Suppressor macrophage (primary cell): ENCODE results near the gene GSTM1.
A peak's percentile ranks its signal among the peaks of the same experiment; 100 is the strongest.

ENCODE experiments used
- DNase-seq, 4 experiments: peaks; one replicate each; pipeline ENCODE4 v3.0.0-alpha.2; 2020 to 2022
- total RNA-seq, 17 experiments: gene quantifications; one replicate each; lab custom pipeline; 2026; ENCODE audit warnings: mixed read lengths in 6 of 17, inconsistent platforms in 3 of 17; lab: John Stamatoyannopoulos, UW

The GSTM1 gene
- 3.9 to 28.9 (median 11.8) reads per million in 17 experiments for total RNA-seq

DNA sequence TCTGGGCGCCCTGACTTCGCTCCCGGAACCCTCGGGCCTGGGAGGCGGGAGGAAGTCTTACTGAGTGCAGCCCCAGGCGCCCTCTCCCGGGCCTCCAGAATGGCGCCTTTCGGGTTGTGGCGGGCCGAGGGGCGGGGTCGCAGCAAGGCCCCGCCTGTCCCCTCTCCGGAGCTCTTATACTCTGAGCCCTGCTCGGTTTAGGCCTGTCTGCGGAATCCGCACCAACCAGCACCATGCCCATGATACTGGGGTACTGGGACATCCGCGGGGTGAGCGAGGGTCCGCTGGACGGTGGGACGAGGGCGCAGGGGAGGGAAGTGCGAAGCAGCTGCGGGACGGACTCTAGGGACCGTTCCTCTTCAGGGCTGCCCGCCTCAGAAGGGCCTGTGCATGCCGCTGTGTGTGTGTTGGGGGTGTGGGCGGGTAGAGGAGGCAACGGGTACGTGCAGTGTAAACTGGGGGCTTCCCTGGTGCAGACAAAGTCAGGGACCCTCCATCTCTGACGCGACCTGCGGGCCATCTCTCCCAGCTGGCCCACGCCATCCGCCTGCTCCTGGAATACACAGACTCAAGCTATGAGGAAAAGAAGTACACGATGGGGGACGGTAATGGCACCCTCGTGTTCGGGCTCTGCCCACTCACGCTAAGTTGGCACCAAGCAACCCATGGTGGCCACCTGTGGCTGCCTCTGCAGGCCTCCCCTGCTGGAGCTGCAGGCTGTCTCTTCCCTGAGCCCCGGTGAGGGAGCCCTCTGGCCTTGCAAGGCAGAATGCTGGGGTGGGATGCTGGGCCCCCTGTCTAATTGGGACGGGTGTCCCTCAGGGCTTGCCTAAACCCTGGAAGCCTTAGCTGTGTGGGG, at the start of gene GSTM1:
Gene GSTM1, plus strand, starts transcription at position 177 of the 859 bp plus-strand sequence. Its CDS starts 57 bp downstream, at position 234.
- peak; percentile 78 to 96 (median 86) for DNase-seq

DNA sequence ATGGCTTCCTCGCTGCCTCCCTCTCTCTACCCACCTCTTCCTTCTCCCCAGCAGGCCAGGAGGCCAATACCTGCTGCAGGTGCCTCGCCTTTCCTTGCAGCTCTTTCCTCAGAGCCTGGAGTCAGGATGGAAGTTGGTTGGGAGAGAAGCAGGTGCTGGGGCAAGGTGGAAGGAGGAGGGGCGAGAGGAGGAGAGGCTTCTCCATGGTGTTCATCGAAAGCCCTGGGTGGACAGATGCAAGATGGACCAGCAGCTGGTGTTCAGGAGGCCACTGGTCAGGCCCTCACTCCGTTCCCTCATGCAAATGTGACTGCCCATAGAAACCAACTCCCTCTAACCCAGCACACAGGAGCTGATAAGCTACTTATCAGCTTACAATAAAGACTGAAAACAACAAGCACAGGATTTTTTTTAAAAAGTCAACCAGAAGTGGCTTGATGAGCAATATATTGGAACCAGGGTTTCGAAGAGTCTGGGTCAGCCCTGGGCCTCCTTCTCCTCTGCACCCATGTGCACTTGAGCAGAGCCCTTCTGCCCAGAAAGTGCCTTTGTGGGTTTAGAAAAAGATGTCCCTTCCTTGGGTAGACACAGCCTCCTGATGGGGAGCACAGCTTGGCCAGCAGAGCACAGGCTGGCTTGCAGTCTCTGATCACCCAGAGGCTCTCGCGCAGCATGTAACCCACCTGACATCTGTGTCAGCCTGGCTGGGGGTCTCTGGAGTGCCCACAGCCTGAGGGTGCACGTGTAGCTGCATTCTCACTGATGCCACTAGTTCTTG, 48.4 kb upstream of the GSTM1 start:
- DNase-seq: no peak

DNA sequence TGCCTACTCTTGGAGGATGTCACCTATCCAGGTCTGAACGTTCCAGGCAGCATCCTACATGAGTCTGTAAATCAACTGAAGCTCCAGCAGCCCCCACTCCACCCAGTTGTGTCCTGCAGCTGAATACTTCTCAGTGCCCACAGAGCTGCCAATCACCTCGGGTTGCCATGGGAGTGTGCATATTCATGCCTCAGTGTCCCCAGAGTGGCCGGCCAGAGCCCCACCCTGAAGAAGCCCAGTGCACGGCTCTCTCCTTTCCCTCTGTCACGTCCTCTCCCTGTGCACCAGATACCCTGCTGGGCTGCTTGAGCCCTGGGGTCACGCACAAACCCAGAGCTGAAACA, 47.8 kb upstream of the GSTM1 start:
- DNase-seq: no peak

DNA sequence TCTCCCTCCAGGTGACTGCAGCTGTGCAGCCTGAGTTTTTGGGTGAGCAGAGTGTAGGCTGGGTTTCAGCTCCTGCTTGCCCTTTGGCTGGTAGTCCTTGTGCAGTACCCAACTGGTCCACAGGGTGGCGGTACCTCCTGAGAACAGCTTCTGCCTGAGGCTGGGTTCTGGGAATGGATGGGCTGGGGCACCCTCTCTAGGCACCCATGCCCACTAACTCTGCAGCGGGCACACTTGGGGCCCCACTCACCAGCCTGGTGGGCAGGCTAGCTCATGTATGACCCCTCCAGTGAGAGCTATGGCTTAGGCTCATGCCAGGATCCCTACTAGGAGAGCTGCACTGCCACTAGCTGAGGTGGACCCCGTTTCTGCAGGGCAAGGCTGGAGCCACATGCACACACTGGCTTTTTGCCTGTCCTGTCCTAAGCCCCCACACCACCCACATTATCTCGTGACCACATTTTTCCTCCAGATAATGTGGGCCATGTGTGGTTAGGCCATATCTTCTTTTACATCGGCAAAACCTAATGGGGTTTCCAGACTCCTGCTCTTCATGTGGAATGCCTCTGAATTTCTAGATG, 47.2 kb upstream of the GSTM1 start:
- peak; percentile 83 to 93 (median 89) for DNase-seq

DNA sequence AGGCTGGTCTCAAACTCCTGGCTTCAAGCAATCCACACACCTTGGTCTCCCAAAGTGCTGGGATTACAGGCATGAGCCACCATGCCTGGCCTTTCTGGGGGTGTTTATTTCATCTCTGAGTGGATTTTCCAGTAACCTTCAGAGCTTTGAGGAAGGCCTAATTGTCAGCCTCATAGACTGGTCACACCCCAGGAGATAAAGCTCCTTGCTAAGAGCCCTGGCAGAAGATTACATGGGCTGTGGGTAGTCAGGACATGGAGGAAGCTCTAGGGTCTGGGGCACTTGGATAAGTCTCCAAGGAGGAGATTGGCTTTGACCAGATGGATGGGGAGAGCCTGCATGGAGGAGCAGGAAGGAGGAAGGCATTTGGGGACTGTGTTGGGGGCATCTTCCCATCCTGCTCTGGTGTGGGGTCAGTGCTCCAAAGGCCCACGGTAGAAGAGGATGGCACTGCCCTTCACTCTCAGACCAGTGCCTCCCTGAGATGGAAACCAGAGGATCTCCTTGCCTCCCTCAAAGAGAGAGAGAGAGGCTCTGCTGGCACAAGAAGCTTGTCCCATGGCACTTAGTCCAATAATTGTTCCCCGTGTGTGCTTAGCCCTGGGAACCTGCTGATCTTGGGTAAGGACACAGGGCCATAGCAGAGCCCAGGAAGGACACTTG, 46.4 kb upstream of the GSTM1 start:
- DNase-seq: no peak

DNA sequence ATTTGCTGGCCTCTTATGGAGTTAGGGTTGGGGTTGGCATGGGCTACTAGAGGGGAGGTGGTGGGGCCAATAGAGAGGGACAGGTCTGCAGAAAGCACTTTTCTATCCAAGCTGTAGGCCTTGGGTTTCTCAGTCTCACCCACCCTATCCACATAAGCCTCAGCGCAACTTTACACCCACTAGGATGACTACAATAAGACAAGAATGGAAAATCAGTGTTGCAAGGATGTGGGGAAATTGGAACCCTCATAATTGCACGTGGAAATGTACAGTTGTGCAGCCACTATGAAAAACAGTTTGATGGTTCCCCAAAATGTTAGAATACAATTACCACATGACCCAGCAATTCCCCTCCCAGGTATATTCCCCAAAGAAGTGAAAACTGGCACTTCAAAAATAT, 45.8 kb upstream of the GSTM1 start:
- DNase-seq: peak; percentile 69 to 86 (median 74)

DNA sequence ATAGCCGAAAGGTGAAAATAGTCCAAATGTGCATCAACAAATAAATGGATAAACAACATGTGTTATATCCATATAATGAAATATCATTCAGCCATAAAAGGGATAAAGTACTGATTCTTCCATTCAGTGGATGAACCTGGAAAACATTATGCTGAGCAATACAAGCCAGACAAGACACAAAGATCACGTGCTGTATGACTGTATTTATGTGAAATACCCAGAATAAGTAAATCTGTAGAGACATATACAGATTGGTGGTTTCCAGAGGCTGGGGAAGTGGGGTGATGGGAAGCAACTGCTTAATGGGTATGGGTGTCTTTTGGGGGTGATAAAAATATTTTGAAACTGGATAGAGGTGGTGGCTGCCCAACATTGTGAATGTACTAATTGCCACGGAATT, 45.0 kb upstream of the GSTM1 start:
- DNase-seq: peak in 3 of 4 experiments; percentile 47 to 70 (median 57)

DNA sequence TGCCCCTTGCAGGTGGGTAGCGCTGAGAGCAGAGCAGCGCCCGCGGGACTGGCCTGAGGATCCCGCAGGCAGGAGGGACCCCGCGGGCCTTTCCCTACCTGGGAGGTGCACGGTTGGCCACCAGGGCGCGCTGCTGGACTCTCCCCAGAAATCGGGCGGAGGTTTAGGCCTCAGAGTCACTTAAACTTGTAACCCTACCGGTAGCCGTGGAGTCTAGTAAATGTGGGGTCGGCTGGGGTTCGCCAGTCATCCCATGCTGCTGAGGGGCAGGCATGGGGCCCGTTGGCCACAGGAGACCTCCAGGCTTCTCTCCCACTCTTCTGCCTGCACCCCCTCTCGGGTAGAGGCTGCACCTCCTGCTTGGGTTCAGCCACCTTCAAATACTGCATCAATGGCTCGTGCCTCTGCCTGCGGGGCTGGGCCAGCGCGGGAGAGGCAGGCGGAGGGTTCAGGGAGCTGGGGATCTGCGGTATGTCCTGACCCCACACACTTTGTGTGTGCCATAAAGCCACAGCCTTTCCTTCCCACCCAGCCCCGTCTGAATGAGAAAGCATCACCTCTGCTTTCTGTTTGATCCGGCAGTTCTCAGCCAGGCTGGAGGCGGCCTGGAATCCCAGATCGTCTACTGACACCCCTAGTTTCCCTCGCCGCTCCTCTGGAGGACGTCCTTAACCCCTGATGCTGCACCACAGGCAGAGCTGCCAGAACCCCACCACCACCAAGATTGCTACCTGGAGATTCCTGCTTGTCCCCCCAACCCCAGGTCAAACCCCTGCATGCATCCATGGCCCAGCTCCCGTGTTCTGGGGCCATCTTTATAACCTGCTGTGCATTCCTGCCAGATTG, 44.0 kb upstream of the GSTM1 start:
- DNase-seq: peak; percentile 83 to 93 (median 88)

DNA sequence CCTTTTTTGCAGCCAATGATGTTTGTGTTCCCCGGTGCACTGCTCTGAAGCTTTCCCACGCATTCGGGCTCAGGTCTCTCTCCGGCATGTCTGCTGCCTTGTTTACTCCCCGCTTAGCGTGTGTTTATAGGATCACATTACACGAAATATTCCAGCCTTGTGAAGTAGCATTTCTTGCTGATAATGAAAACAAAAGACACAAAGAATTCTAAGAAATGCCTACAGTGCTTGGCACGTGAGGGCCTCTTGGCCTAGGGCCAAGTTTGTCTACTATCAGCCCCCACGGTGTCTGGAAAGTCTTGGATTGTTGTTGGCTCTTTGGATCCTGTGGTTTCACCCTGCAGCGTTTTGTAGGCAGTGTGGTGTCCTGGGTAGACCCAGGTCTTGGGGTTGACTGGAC, 42.9 kb upstream of the GSTM1 start:
- no peak for DNase-seq

DNA sequence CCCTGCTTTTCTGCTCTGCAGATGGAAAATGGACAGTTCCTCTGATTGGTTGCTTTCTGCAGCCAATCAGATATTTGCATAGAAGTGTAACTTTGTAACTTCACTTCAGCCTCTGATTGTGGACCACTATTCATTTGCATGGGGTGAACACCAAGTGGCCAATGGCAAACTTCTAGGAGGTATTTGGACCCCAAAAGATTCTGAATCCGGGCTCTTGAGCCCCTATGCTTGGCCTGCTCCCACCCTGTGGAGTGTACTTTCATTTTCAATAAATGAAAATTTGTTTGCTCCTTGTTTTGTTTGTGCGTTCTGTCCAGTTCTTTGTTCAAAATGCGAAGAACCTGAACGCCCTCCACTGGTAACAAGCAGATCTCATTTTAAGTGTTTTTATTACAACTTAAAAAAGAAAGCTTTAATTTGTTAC, 38.1 kb upstream of the GSTM1 start:
- DNase-seq: peak in 2 of 4 experiments; percentile 44 to 58

DNA sequence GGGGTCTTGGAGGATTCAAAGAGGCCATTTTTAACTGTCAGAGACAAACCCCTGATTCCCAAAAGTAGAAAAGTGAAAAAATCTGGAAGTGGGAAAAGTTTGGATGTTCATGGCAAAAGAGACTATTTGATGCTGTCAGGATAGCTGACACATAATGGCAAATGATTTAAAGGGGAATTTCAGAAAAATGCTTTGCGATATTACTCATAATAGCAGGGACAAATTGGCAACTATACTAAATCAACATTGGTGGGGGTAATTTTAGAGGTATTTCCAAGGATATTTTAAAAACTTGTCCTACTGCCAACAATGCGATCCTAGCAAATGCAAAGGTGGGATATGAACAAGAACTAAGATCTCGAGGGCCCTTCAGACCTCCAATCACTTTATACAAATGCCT, 37.0 kb upstream of the GSTM1 start:
- DNase-seq: no peak

DNA sequence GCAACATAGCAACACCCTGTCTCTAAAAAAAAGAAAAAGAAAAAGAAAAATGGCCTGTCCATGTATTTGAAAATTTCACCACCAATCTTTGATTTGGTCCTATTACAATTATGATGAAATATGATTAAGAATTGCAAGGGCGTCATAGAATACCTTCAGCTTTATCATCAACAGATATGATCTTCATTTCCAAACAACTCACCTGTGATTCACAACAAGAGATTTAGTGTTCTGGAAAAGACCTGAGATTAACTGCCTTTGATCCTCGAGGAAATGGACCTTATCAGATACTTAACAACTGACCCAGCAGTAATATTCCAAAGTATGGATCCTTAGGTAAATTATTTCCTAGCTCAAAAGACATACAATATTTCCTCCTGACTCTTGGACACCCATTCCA, 35.2 kb upstream of the GSTM1 start:
- DNase-seq: no peak

DNA sequence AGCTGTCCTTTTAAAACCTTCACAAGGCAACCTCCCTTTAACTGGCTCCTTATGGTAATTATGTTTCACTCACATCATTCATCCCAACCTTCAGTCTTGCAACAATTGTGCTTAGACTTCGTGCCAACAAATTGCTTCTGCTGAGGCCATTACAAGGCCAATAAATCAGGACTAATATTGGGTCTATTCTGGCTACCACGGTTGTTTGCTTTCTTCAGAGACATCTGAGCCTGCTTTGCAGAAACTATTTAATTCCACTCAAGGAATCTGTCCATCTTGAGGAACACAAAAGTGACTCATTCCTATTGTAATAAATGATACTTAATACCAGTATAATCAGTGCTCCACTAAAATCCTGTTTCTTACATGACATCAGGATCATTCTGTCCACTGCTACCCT, 34.3 kb upstream of the GSTM1 start:
- no peak for DNase-seq

DNA sequence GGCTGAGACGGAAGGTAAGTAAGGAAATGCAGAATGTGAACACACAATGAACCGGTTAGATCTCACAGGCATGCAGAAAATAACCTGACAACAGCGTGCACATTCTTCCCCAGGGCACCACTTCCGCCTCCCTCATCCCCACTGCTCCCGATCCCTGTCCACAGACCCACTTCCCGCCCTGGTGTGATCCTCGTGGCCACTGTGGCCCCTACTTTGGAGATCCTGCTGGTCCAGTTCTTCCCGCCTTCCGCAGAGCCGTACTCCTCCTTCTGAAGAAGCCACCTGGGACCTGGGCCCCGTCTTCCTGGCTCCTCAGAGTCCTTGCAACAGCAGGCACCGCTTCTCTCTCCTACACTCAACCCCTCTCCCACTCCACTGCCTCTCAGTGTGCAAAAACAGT, 33.1 kb upstream of the GSTM1 start:
- DNase-seq: no peak

DNA sequence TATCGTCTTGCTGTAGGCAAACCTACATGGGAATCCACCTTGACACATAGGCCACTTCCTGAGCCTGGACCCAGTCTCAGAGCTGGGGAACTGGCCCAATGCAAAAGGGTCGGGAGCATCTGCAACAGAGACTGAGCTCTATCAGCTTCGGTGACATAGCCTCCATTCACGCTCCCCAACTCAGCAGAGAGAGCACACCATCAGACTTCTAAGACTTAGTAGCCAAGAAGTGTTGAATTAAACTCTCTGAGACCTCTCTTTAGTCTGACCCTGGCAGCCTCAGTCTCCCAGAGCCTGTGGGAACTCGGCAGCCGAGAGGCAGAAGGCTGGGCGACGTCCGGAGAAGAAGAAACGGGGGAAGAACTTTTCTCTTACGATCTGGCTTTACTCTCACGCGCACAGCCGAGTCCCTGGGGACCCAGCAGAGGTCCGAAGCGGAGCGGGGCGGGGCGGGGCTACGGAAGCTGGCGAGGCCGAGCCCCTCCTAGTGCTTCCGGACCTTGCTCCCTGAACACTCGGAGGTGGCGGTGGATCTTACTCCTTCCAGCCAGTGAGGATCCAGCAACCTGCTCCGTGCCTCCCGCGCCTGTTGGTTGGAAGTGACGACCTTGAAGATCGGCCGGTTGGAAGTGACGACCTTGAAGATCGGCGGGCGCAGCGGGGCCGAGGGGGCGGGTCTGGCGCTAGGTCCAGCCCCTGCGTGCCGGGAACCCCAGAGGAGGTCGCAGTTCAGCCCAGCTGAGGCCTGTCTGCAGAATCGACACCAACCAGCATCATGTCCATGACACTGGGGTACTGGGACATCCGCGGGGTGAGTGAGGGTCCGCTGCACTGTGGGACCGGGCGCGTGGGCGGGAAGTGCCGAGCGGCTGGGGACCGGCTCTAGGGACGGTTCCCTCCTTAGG, 31.8 kb upstream of the GSTM1 start, which contains the start of gene GSTM4:
Gene GSTM4, plus strand, starts transcription at position 485 of the 905 bp plus-strand sequence. Its CDS starts 291 bp downstream, at position 776.
- peak; percentile 76 to 93 (median 84) for DNase-seq

DNA sequence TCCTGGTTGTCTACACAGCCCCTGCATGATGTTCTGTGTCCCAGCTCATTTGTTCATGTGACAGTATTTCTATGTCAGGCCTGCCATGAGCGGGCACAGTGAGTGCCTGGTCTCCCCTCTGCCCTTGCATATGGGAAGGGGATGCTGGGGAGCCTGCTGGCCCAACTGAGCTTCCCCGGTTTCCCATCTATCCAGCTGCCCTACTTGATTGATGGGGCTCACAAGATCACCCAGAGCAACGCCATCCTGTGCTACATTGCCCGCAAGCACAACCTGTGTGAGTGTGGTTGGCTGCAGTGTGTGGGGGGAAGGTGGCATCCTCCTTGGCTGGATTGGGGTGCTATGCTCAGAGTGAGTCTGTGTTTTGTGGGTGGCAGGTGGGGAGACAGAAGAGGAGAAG, 30.2 kb upstream of the GSTM1 start:
- no peak for DNase-seq

DNA sequence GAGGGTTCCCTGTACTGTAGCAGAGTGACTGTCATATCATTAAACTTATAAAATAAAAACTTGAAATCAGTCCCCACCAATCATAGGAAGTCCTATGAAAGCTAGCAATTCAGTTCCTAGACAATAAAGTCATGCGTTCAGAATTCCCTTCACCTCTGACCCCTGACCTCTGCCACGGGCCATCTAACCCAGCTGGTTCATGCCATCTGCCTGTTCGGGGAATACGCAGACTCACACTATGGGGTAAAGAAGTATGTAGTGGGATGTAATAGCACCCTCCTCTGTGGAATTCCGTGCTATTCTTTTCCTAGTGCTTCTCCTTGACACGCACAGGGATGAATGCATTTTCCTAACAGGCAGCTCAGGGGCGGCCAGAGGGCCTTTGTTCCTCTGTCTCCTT, 29.6 kb upstream of the GSTM1 start:
- DNase-seq: no peak

DNA sequence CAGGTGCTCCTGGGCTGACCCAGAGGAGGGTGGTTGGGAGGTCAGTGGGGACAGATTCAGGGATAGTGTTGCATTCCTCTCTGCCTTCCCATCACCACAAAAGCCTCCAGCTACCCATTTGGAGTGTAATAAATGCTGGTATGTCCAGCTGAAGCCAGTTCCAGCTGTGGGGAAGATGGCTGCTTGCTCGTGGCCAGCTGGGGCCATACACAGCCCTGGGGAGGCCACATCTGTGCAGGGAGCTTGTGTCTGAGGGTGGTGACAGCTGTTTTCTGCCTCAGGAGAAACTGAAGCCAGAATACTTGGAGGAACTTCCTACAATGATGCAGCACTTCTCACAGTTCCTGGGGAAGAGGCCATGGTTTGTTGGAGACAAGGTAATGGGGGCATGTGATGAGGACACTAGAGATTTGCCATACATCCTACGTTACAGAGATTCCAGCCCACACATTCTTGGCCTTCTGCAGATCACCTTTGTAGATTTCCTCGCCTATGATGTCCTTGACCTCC, 29.0 kb upstream of the GSTM1 start:
- peak in 3 of 4 experiments; percentile 32 to 42 (median 33) for DNase-seq

DNA sequence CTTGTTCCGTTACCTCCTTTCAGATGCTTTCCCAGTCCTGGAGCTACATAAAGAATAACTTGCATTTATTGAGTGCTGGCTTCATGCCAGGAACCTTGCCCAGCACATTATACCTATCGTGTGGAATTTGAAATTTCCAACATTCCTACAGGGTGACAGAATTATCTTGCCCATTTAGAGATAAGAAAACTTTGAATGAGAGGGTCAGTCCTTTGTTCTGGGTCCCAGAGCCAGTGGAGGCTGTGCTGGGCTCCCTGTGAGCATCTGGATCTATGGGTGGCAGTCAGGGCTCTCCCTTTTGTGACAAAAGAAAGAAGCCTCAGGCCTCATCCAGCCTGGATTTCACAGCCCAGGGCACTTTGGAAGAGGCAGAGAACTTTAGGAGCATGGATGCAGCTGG, 28.5 kb upstream of the GSTM1 start:
- DNase-seq: no peak

DNA sequence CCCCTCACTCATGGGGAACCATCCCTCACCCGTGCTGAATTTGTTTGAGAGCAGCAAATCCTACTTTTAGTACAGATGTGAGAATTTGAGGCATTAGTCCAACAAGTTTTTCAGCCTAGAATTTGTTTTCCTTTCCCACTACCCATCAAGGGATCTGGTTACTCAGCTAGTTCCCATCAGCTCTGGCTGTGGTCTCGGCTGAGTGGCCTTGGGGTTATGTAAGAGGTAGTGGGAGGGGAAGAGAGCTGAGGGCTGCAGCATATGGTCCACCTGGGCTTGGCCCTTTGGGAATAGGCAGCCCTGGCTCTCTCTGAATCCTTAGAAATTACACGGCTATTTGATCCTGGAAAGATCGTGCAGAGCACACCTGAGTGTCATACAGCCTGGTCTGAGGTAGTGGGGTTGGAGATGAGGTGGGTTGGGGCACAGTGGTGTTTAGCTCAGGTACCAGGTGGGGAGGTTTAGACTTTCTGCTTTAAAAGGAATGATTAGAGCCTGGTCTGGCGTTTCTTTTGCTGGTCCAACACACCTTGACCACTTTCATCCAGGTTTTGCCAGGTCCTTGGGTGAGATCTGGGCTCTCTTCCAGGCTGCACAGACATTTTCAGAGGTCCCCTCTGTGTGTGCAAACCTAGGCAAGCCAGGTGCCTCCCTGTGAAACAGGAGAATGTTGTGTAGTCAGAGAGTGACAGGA, 27.5 kb upstream of the GSTM1 start:
- peak; percentile 35 to 61 (median 58) for DNase-seq
